ENCODE data around the gene INSM2. TPM values are rescaled to one million over a fixed set of nuclear protein-coding genes. Genes with fewer than 3 reads are reported as not detected.

The INSM2 gene
- total RNA-seq, 1 experiment from 2014 or later: not detected

DNA sequence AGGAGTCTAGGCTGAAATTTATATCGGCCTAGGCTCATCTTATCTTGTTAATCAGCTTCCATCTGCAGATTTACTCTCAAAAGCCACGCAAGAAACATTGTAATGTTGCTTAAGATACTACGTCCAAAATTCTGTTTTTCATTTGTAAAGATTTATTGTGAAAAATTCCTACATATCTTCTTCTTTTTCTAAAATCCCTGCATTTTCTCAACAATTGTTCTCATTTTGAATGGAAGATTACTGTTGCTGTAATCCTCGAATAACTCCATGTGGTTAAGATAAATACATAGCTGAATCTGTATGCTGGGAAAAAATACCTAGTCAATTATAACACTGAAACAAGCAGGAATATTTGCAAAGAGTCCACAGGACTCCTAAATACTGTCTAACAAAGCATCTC, 15.6 kb downstream of the INSM2 start:
- no peak overlapping the region for H3K27ac ChIP-seq (ENCODE audit: low read depth, low read length)
- no peak overlapping the region for H3K9ac ChIP-seq (ENCODE audit: low read length)
- H3K4me1 ChIP-seq (ENCODE audit: control insufficient read depth in 1 of 2, insufficient read depth in 2 of 2, low read length in 2 of 2): no peaks in the 10 kb centered on the region
- H3K4me3 ChIP-seq (replicated peaks in 1 of 2; ENCODE audit: low read depth in 1 of 2, low read length in 2 of 2): no peak overlapping the region
- no TSS peak for BruUV-seq (replicated peaks)
- no peaks in the 10 kb centered on the region for H3K9me2 ChIP-seq (ENCODE audit: insufficient read depth)
- no peaks in the 10 kb centered on the region; a peak in 1 of 4 replicates for H3K36me3 ChIP-seq (ENCODE audit: control insufficient read depth in 1 of 2, insufficient read depth in 2 of 2, low read length in 2 of 2)
- H3K4me2 ChIP-seq (ENCODE audit: low read length): no peak overlapping the region
- intact Hi-C loops (cut with micrococcal nuclease): no loop called here
- ATAC-seq: no peak
- H3K79me2 ChIP-seq (ENCODE audit: insufficient read depth, low read length): no peaks in the 10 kb centered on the region
- no peaks in the 10 kb centered on the region for H3K27me3 ChIP-seq (ENCODE audit: insufficient read depth, low read length)
- H4K20me1 ChIP-seq (ENCODE audit: insufficient read depth): no peaks in the 10 kb centered on the region
- DNase-seq (ENCODE audit: low read depth, low spot score): no peak
- ChIA-PET POLR2A (no interaction called here), CTCF (no interaction called here), RAD21 (ENCODE audit: low non-redundant PET in 1 of 2, low total read pairs in 2 of 2, uncharacterized antibody in 2 of 2, unreplicated experiment in 2 of 2) (no interaction called here)
- H3K9me3 ChIP-seq (ENCODE audit: control insufficient read depth in 1 of 2, insufficient read depth in 1 of 2, low read depth in 1 of 2, low read length in 2 of 2): no peaks in the 10 kb centered on the region
- TF ChIP-seq ZFX (IDR thresholded peaks at IDR 0.05) (no peak), SRF (IDR thresholded peaks at IDR 0.05; ENCODE audit: low read depth) (no peak), SP1 (IDR thresholded peaks at IDR 0.05; ENCODE audit: low read depth) (no peak), ZNF274 (IDR thresholded peaks at IDR 0.05; ENCODE audit: low read depth, low read length) (no peak), EGR1 (IDR thresholded peaks at IDR 0.05; ENCODE audit: low read depth) (no peak), EZH2phosphoT487 (IDR thresholded peaks at IDR 0.05; ENCODE audit: borderline replicate concordance) (no peak), POLR2AphosphoS5 (IDR thresholded peaks at IDR 0.05; ENCODE audit: low read depth, low read length) (no peak), ZBTB33 (IDR thresholded peaks at IDR 0.05; ENCODE audit: extremely low read depth, insufficient replicate concordance, low read length) (no peak), RAD21 (IDR thresholded peaks at IDR 0.05; ENCODE audit: low read depth) (no peak), POLR2A (IDR thresholded peaks at IDR 0.05; ENCODE audit: borderline replicate concordance, extremely low read depth, insufficient read depth, insufficient read length) (no peak), CTCF (IDR thresholded peaks at IDR 0.05 in 2 of 3, conservative IDR thresholded peaks at IDR 0.05 in 1 of 3; ENCODE audit: borderline replicate concordance in 1 of 3, insufficient read depth in 1 of 3, low read depth in 2 of 3, low read length in 2 of 3) (no peak), FOSL1 (IDR thresholded peaks at IDR 0.05; ENCODE audit: low read depth) (no peak), CEBPB (IDR thresholded peaks at IDR 0.05; ENCODE audit: low read depth) (no peak)
- TF ChIP-seq, protein P1, sequence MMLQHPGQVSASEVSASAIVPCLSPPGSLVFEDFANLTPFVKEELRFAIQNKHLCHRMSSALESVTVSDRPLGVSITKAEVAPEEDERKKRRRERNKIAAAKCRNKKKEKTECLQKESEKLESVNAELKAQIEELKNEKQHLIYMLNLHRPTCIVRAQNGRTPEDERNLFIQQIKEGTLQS (IDR thresholded peaks at IDR 0.05): no peak
- TF ChIP-seq, protein P2, sequence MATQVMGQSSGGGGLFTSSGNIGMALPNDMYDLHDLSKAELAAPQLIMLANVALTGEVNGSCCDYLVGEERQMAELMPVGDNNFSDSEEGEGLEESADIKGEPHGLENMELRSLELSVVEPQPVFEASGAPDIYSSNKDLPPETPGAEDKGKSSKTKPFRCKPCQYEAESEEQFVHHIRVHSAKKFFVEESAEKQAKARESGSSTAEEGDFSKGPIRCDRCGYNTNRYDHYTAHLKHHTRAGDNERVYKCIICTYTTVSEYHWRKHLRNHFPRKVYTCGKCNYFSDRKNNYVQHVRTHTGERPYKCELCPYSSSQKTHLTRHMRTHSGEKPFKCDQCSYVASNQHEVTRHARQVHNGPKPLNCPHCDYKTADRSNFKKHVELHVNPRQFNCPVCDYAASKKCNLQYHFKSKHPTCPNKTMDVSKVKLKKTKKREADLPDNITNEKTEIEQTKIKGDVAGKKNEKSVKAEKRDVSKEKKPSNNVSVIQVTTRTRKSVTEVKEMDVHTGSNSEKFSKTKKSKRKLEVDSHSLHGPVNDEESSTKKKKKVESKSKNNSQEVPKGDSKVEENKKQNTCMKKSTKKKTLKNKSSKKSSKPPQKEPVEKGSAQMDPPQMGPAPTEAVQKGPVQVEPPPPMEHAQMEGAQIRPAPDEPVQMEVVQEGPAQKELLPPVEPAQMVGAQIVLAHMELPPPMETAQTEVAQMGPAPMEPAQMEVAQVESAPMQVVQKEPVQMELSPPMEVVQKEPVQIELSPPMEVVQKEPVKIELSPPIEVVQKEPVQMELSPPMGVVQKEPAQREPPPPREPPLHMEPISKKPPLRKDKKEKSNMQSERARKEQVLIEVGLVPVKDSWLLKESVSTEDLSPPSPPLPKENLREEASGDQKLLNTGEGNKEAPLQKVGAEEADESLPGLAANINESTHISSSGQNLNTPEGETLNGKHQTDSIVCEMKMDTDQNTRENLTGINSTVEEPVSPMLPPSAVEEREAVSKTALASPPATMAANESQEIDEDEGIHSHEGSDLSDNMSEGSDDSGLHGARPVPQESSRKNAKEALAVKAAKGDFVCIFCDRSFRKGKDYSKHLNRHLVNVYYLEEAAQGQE (IDR thresholded peaks at IDR 0.05; ENCODE audit: low read depth): no peak
- H2AFZ ChIP-seq (ENCODE audit: low read depth, low read length, poor library complexity, severe bottlenecking): no peak overlapping the region
